KOPT-K1 (cell line): ENCODE results near the gene STEEP1.

Experiments
- H3K27ac ChIP-seq: fragments of 200-600 bp; sonication (generic); 2 replicates; pipeline ENCODE4 v1.5.1; 2016; ENCODE audit warnings: antibody characterized with exemption, mild to moderate bottlenecking, low read depth, low read length; ENCODE audit not compliant: poor library complexity, severe bottlenecking
- H3K36me3 ChIP-seq: fragments of 200-600 bp; sonication (generic); 2 replicates; pipeline ENCODE4 v1.5.1; 2017; ENCODE audit warnings: antibody characterized with exemption, mild to moderate bottlenecking, low read length, moderate library complexity; ENCODE audit not compliant: insufficient read depth
- H3K9me3 ChIP-seq: fragments of 200-600 bp; sonication (generic); 2 replicates; pipeline ENCODE4 v1.5.1; 2017; ENCODE audit warnings: antibody characterized with exemption, low read length, mild to moderate bottlenecking; ENCODE audit not compliant: insufficient read depth, poor library complexity, severe bottlenecking

The STEEP1 gene

DNA sequence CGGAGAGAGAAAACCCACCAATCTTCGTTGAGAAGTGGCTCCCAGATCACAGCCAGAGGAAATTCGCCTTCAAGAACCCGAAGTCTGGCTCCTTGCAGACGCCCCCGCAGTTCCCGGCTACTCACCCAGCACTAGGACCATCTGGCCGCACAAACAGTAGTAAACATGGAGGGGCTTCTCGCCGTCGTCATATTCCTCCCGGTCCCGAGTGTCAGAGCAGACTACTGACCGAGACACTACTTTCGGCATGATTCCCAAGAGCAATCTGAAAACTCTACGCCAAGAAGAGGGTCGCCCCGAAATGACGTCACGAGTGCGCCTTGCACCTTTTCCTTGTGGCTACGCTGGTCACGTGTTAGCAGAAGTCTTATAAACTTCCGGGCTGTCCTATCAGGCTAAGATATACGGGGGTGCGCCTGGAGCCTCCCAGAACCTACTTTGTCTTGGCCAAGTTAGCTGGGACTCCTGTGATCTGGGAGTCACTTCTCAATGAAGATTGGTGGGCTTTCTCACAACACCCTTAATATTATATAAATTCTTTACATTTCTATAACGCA, at the start of gene STEEP1:
Gene STEEP1, minus strand, starts transcription at position 303 of the 557 bp plus-strand sequence. Its CDS starts 54 bp downstream, at position 249.
- Histone ChIP-seq H3K9me3 (no peaks in the 10 kb centered on the region), H3K27ac (peak within 1 kb of the TSS; percentile 46), H3K36me3 (peaks cover 6% of the 10 kb centered on the region; the same call in 1 of the 2 replicates)

DNA sequence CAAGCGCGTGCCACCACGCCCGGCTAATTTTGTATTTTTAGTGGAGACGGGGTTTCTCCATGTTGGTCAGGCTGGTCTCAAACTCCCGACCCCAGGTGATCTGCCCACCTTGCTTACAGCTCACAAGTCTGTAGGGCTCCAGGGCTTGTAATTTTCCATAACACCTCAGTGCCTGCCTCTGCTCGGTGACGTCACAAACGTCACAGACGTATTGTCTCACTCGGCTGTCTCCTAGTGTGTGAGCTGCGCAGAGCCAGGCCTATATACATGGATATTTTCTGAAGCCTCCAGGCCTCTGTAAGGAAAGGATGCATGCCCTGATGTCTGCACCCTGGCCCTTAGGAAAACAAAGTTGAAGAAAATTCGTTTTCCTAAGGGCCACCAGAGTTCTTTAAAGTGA, 49.6 kb upstream of the STEEP1 start:
- Histone ChIP-seq H3K9me3 (no peaks in the 10 kb centered on the region), H3K27ac (no peak overlapping the region), H3K36me3 (peaks cover 32% of the 10 kb centered on the region)

DNA sequence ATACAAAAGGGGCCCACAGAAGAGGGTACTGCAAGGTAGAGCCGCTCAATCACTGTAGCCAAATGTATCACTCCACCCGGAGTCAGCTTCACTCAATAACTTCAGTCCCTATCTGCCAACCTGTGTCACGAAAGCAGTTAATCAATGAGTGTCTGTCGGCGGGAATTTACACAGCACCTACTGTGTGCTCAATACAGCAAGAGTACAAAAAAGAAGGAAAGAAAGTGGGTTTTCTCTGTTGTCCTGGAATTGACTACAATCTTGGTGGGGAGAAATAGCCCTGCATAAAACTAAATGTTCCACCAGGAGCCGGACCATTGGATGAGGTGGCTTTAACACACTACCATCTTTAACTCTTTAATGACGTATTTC, 41.8 kb upstream of the STEEP1 start:
- Histone ChIP-seq H3K36me3 (peaks cover 15% of the 10 kb centered on the region), H3K9me3 (no peaks in the 10 kb centered on the region), H3K27ac (peak overlapping the region; percentile 94)

DNA sequence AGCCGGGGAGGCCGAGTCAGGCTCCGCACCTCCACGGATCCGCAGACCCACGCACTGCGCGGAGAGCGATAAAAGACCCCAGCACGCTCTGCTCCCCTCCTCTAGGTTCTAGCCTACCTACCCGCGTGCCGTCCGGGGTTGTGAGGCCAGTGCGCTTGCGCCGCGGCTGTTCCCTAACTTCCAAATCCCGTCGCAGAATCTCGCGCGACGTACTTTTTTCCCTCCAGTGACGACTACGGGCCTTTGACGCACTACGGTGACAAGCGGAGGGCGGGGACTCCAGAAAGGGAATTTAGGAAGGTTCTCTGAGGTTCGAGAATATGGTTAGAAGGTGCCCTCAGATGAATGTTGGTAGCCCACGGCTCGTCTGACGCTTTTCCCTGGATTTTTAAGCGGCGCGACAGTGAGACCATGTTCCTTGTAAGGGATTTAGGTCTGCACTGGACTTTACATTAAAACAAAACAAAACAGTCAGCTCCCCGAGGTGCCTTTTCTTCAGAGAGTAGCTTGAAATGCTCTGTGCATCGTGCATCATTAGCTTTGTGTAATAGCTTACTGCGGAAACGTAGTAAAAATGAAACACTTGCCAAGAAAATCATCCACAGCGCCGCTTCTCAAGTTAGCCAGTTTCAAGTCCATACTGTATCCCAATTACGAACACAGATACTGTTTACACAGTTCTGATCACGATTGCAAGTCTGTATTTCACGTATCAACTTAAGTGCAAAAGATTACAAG, 41.2 kb upstream of the STEEP1 start, which contains the start of gene NKRF:
Gene NKRF, minus strand, starts transcription at position 145 of the 738 bp plus-strand sequence.
- H3K27ac ChIP-seq = peak within 1 kb of the TSS; percentile 94
- no peaks in the 10 kb centered on the region for H3K9me3 ChIP-seq

DNA sequence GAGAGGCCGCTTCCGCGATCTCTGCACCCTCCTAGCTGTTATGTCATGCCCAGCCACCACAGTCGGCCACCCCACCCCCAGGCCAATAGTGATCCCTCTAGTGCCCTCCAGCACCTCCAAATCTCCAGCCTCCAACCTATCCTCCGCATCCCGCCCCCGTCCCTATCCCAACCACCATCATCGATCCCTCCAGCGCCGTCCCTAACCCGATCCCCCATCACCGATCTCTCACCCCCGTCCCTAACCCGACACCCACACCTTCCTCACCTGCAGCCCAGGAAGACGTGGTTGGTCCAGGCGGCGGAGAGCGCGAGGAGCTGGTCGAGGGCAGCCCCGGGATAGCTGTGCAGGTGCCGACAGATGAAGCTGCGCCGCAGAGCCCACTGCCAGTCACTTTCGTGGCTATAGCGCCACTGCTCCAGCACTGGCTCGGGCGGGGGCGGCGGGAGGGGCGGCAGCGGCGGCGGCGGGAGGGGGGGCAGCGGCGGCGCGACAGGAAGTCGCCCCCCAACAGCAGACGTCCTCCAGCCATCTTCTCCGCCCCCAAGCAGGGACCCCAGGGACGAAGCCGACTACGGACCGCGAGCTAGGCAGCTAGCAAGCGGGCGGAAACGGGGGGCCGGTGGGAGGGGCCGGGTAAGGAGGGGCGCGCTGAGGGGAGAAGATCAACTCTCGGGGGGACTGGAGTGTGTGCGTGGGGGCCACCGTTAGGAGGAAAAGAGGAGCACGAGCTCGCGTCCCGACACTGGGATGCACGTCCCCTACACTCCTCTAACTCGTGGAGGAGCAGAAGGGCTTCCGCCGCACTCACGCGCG, 40.5 kb upstream of the STEEP1 start:
- Histone ChIP-seq H3K36me3 (peaks cover 22% of the 10 kb centered on the region), H3K9me3 (no peaks in the 10 kb centered on the region), H3K27ac (peak overlapping the region; percentile 94)

More for the DNA sequence above, 41.2 kb upstream of the STEEP1 start, which contains the start of gene NKRF:
- H3K36me3 ChIP-seq = peaks cover 15% of the 10 kb centered on the region

DNA sequence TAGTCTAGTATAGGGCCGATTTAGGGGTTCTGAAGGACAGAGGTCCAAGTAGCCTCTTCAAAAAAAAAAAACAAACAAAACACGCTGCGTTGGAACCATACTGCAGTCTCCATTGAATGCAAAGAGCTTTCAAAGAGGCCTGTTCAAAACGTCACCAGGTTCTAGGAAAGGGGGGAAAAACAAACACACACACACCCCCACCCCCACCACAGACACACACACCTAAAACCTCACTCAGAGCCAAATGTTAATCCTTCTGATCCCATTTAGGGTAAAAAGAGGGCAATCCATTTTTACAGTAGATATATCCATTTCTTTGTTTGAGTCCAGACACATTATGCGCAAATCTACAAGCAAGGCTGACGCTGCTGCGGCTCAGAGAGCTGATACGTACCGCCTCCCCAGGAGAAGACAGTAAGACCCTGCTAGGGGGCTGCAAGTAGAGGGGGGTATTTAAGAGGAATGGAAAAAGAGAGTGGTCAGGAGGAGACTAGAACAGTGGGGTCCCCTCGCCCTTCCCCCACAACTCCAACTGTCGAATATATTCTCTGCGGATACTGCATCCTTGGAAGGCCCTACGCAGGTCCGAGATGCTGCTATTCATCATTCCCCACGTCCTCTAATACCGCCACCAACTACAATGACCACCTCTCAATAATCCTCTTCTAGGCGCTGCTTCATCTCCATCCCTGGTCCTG, 39.7 kb upstream of the STEEP1 start:
- Histone ChIP-seq H3K27ac (peak overlapping the region; percentile 94), H3K9me3 (no peaks in the 10 kb centered on the region), H3K36me3 (peaks cover 29% of the 10 kb centered on the region)

DNA sequence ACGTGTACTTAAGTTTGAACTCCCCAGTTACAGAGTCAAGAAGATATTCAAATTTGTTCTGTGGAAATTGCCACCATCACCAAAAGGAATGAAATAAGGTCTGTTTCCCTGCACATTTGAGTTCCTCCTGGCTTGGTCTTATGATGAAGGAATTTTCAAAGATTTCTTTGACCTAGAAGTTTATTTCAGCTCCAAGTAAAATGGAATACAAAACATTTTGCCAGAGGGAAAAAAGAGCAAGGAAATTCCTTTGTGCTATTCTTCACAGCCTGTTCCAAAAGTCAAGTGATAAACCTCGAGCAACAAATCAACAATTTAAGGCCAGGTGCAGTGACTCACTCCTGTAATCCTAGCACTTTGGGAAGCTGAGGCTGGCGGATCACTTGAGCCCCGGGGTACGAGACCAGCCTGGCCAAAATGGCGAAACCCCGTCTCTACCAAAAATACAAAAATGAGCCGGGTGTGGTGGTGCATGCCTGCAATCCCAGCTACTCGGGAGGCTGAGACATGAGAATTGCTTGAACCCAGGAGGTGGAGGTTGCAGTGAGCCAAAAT, 37.6 kb upstream of the STEEP1 start:
- H3K27ac ChIP-seq = no peak overlapping the region
- H3K9me3 ChIP-seq = no peaks in the 10 kb centered on the region
- peaks cover 37% of the 10 kb centered on the region for H3K36me3 ChIP-seq

DNA sequence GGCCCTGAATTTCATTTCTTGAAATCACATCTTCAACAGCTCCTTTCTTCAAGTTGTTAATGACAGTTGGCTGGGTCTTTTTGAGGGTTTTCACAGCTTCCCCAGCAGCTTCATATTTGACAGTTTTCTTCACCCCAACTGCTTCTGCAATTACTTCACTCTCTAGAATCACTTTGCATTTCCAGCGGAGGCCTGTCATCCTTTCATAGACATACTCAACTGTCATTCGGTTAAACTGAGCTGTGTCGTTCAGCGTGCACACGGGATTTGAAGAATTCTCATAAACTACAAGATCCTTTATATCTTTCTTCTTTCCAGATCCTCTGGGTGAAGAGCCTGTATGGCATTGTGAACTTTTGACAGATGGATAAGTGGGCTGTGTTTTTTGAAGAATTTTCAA, 24.6 kb upstream of the STEEP1 start:
- Histone ChIP-seq H3K9me3 (no peaks in the 10 kb centered on the region), H3K36me3 (peaks cover 88% of the 10 kb centered on the region), H3K27ac (no peak overlapping the region)

DNA sequence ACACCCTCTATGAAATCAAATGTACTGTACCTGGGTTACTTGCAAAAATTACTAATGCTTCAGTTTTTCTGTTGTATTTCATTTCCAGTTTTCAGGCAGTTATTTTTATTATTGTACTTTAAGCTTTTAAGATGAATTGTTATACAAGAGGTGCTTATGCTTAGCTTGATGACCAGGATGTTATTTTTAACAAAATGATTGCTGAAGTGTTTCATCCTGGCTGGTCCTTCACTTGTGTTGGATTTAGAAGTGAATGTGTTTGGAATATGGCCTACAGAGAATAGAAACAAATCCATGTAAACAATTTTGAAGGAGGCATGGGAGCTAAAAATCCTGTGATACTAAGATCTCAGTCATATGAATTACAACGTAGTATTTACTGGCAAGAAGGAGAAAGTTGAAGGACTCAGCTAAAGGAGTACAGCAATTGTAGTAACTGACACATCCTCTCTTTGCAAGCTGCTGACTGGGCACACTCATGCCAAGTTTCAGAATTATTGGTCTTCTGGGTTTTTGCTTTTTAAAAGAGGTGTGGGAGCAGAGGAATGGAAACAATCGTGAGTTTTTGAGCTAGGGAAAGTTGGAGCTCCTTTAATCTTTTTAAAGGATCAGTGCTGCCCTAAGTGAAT, 18.3 kb upstream of the STEEP1 start:
- Histone ChIP-seq H3K9me3 (no peaks in the 10 kb centered on the region), H3K36me3 (peaks cover 64% of the 10 kb centered on the region), H3K27ac (no peak overlapping the region)

DNA sequence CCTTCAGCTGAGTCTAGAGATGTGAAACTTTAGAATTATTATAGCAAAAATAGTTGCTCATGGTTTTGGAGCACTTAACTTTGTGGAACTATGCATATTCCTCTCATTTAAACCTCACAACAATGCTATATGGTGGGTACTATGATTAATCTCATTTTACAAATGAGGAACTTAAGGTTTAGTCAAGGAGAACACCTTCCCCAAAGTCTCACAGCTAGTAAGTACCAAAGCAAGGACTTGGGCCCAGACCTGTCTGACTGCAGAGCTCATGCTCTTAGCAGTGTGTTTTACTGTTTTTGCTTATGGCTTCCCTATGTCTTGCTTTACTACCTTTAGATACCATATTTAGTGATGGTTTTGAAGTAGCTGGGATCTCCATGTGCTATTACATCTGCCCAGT, 14.2 kb upstream of the STEEP1 start:
- no peak overlapping the region for H3K27ac ChIP-seq
- H3K36me3 ChIP-seq = peaks cover 62% of the 10 kb centered on the region
- no peaks in the 10 kb centered on the region for H3K9me3 ChIP-seq

DNA sequence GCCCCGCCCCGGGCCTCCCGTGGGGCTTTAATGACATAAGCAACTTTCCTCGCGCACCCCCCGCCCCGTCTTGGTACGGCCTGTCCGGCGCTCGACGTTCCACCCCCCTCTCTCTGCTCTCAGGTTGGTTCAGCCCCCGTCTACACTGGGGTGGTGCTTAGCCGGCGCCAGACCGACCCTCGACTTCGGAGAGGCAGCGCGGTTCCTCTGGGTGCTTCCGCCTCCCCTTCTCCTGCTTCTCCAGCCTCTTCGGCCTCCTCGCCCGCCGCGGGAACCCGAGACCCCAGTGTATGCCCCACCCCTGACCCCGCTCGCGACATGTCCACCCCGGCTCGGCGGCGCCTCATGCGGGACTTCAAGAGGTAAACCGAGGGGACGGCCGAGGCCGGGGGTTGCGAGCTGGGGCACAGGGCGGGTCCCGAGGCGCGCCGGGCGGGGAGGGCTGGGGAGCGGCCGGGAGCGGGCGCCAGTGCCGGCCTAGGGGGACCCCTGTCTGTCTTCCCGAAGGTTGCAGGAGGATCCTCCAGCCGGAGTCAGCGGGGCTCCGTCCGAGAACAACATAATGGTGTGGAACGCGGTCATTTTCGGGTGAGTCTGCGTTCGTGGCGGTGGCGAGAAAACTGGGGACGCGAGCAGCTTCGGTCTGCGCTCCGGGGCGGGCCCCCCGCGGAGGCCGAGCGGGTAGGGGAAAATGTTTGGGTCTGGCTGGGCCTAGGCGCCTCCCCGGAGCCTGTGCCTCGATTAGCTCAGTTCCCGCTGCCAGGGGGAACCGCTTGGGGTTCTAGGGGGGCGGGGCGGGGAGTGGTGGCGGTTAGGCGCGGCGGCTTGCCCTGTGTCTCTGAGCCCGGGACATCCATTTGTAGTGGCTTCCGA, 9.4 kb upstream of the STEEP1 start, which contains the start of gene UBE2A:
Gene UBE2A, plus strand, starts transcription at position 170 of the 873 bp plus-strand sequence. Its CDS starts 149 bp downstream, at position 319.
- Histone ChIP-seq H3K27ac (peak within 1 kb of the TSS; percentile 84), H3K9me3 (no peaks in the 10 kb centered on the region), H3K36me3 (peaks cover 25% of the 10 kb centered on the region)

DNA sequence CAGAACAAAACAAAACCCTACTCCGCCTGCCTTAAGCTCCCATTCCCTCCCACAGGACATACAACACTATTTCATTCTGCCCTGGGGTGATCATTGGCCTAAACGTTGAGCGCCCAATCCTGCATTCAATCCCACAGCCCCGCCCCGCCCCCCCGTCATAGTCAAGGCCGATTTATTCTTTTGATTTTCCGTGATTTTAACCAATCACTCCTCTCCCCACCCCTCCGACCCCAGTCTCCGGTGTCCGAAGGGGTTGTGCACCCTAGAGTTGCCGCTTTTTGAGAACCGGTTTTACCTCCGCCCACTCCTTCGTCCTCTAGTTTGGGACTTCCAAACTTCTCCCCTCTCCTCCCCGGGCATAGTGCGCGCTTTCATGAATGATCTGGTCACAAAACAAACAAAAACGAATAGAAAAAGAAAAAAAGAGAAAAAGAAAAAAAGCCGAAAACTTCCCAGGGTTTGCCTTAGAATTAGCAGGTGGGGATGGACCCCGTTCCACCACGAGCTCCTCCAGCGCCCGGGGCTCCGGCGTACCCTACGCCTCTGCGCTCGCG, 8.7 kb upstream of the STEEP1 start:
- H3K9me3 ChIP-seq = no peaks in the 10 kb centered on the region
- peak overlapping the region; percentile 84 for H3K27ac ChIP-seq
- H3K36me3 ChIP-seq = peaks cover 25% of the 10 kb centered on the region

DNA sequence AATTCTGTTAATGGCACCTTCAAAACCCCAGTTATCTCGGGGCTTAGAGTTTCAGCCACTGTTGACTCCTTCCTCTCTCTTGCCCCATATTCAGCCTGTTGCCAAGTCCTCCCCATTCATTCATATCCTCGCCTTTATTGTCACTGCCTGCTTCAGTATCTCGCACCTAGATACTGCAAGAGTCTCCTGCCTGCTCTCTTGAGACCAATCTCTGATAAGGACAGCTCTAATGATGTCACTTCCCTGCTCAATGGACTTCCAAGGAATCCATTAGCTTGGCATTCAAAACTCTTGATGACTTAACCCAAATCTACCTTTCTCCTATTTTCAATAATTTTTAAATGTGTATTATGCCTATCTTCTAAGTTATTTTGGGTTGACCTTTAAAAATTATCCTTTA, 8.0 kb upstream of the STEEP1 start:
- peaks cover 25% of the 10 kb centered on the region for H3K36me3 ChIP-seq
- no peak overlapping the region for H3K27ac ChIP-seq
- H3K9me3 ChIP-seq = no peaks in the 10 kb centered on the region
